ENCODE results near the gene ARHGAP24.

Gene ARHGAP24

GRCh38 chr4:85783483-85783882 is 308.5 kb downstream of the ARHGAP24 start:
- no peak for TF ChIP-seq CTCF (IDR thresholded peaks at IDR 0.05; ENCODE audit: low read depth, low read length)
- H3K4me3 ChIP-seq (ENCODE audit: low read depth, low read length) = no peak overlapping the region
- peak; percentile 76 for DNase-seq (ENCODE audit: low read depth, low spot score)
- in situ Hi-C loops (cut with HindIII; ENCODE audit: low sequenced_read_pairs) = no loop called here

DNA sequence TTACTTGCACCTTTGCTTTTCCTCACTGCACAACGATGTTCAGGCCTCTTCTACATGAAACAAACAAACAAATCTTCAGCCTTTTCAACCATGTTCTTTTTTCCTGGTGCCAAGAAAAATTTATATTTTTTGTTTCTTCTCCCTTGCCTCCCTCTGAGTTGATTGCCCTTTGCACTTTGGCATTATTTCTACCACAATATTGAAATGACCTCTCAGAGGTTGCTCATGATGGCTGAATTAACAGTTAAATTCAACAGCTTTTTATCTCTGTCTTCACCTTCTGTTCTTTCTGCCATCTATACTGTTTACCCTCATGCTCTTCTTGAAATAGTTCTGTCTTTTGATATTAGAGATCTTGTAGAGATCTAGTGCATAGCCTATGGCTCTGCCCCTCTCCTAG is 308.9 kb downstream of the ARHGAP24 start:
- TF ChIP-seq CTCF (IDR thresholded peaks at IDR 0.05; ENCODE audit: low read depth, low read length) = no peak
- in situ Hi-C loops (cut with HindIII; ENCODE audit: low sequenced_read_pairs) = no loop called here
- H3K4me3 ChIP-seq (ENCODE audit: low read depth, low read length) = no peak overlapping the region
- DNase-seq (ENCODE audit: low read depth, low spot score) = no peak

GRCh38 chr4:85784348-85784747 is 309.4 kb downstream of the ARHGAP24 start:
- in situ Hi-C loops (cut with HindIII; ENCODE audit: low sequenced_read_pairs) = no loop called here
- no peak for DNase-seq (ENCODE audit: low read depth, low spot score)
- no peak for TF ChIP-seq CTCF (IDR thresholded peaks at IDR 0.05; ENCODE audit: low read depth, low read length)
- H3K4me3 ChIP-seq (ENCODE audit: low read depth, low read length) = no peak overlapping the region

GRCh38 chr4:85784947-85785346 is 310.0 kb downstream of the ARHGAP24 start:
- TF ChIP-seq CTCF (IDR thresholded peaks at IDR 0.05; ENCODE audit: low read depth, low read length) = no peak
- H3K4me3 ChIP-seq (ENCODE audit: low read depth, low read length) = no peak overlapping the region
- no peak for DNase-seq (ENCODE audit: low read depth, low spot score)
- in situ Hi-C loops (cut with HindIII; ENCODE audit: low sequenced_read_pairs) = no loop called here

GRCh38 chr4:85787133-85787532 is 312.2 kb downstream of the ARHGAP24 start:
- H3K4me3 ChIP-seq (ENCODE audit: low read depth, low read length) = no peak overlapping the region
- no peak for TF ChIP-seq CTCF (IDR thresholded peaks at IDR 0.05; ENCODE audit: low read depth, low read length)
- in situ Hi-C loops (cut with HindIII; ENCODE audit: low sequenced_read_pairs) = no loop called here
- peak; percentile 81 for DNase-seq (ENCODE audit: low read depth, low spot score)

DNA sequence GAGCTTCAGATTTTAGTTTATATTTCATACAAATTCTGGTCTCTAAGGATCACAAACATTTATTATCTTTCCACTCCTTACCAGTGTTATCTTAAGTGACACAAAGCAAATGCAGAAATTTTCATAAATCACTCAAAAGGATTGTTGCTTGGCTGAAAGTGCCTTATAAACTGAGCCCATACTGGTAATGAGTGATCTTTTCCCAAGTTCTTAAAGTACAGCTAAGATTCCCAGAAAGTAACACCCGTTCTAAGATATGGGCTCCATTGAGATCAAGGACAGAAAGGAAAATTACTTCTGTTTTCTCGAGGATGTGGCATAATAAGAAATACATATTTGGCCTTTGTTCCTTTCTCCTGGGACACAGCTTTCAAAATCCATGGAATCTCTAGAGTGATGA is 313.7 kb downstream of the ARHGAP24 start:
- TF ChIP-seq CTCF (IDR thresholded peaks at IDR 0.05; ENCODE audit: low read depth, low read length) = no peak
- no peak for DNase-seq (ENCODE audit: low read depth, low spot score)
- no peak overlapping the region for H3K4me3 ChIP-seq (ENCODE audit: low read depth, low read length)
- in situ Hi-C loops (cut with HindIII; ENCODE audit: low sequenced_read_pairs) = no loop called here

GRCh38 chr4:85789241-85789640 is 314.3 kb downstream of the ARHGAP24 start:
- no peak for DNase-seq (ENCODE audit: low read depth, low spot score)
- in situ Hi-C loops (cut with HindIII; ENCODE audit: low sequenced_read_pairs) = no loop called here
- no peak for TF ChIP-seq CTCF (IDR thresholded peaks at IDR 0.05; ENCODE audit: low read depth, low read length)
- H3K4me3 ChIP-seq (ENCODE audit: low read depth, low read length) = no peak overlapping the region

All from astrocyte of the spinal cord (primary cell).